Measurements from ENCODE around the gene HNMT. TPM values are rescaled to one million over a fixed set of nuclear protein-coding genes. Genes with fewer than 3 reads are reported as not detected.

Gene HNMT
- total RNA-seq, 1 donor from 2014 or later = 72.7 TPM

DNA sequence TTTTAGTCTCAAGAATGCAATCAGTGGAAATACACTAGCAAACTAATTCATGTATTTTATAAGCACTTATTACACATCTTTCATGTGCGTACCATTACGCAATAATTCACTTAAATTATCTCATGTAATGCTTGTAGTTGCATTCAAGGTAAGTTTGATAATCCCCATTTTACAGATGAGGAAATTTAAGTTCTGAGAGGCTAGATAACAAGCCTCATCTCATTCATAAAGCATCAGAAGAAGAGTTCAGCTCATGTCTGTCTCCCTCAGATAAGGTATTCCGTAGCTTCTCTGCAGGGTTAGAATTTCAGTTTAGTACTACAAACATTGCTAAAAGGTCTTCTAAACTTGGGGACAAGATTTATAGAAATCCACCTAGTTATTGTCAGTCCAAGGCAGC lies 47.8 kb downstream of the HNMT start:
- no peak for DNase-seq (ENCODE audit: low spot score)

DNA sequence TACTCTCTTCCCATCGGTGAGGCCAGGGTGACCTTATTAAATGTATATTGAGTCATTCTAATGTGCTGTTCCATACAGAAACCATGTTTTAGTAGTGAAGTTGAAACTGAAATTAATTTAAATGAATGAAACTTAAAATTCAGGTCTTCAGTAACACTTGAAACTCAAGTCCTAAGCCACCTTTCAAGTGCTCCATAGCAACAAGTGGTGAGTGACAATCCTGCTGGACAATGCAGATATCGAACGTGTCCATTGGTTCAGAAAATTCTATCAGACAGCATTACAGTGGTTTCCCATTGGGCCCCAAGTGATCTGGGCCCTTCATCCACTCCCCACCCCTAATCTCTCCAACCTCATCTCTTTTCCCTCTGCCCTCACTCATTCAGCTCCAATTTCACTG lies 48.7 kb downstream of the HNMT start:
- no peak for DNase-seq (ENCODE audit: low spot score)

GRCh38 chr2:138013639-138014038 lies 49.4 kb downstream of the HNMT start:
- no peak for DNase-seq (ENCODE audit: low spot score)

DNA sequence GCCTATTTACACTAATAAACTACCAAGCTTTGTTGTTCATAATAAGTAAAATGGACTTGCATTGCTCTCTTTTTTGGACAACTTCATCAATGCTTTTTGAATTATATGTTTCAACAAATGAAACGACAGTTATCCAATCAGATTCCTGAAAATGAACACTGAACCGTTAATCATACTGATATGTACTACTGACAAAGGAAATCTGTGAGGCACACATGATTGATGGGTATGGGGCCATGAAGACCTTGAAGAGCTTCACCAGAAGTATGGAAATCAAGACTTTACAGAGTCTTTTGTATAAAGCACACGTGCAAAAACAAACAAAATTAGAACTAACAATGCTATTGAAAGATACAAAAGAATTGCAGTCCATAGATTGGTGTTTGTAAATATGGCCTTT lies 51.2 kb downstream of the HNMT start:
- DNase-seq (ENCODE audit: low spot score) = no peak

DNA sequence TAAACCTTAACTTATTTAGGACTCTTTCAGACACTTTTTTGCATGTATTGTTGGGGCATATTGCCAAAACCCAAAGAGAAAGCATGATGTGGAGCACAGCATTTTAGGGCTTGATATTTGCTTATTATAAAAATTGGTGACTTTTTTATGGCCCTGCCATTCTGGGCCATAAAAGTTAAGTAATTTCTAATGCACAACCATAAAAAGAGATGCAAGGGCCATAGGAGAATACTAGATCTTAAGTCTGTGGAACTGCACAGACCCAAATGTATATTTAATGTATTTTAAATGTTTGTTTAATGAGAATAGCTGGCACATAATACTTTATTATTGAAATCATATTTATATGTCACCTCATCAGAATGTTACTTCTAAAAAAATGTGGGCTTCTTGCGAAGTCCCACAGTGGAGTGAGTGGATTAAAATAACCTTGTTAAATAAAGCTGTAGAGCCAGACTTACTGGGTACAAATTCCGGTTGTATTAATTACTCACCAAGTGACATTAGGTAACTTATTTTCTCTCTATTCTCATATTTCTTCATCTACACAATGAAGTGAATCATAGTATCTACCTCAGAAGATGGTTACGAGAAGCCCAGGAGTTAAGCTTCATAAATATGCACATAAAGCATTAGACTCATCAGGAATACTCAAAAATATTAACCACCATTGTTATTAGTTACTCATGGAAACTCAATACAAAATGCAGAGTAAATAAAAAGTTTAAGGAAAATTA lies 52.2 kb downstream of the HNMT start:
- no peak for DNase-seq (ENCODE audit: low spot score)

GRCh38 chr2:138017824-138018223 lies 53.6 kb downstream of the HNMT start:
- DNase-seq (ENCODE audit: low spot score) = no peak

- peak; percentile 51 for DNase-seq (ENCODE audit: low spot score)
Measured at GRCh38 chr2:138018866-138019688, 54.8 kb downstream of the HNMT start.

- no peak for DNase-seq (ENCODE audit: low spot score)
Measured at GRCh38 chr2:138020432-138020831, 56.2 kb downstream of the HNMT start.

- no peak for DNase-seq (ENCODE audit: low spot score)
Measured at GRCh38 chr2:138021154-138021553, 56.9 kb downstream of the HNMT start.

GRCh38 chr2:138023298-138023697 lies 59.0 kb downstream of the HNMT start:
- DNase-seq (ENCODE audit: low spot score) = peak; percentile 72

GRCh38 chr2:138023976-138024375 lies 59.7 kb downstream of the HNMT start:
- no peak for DNase-seq (ENCODE audit: low spot score)

DNA sequence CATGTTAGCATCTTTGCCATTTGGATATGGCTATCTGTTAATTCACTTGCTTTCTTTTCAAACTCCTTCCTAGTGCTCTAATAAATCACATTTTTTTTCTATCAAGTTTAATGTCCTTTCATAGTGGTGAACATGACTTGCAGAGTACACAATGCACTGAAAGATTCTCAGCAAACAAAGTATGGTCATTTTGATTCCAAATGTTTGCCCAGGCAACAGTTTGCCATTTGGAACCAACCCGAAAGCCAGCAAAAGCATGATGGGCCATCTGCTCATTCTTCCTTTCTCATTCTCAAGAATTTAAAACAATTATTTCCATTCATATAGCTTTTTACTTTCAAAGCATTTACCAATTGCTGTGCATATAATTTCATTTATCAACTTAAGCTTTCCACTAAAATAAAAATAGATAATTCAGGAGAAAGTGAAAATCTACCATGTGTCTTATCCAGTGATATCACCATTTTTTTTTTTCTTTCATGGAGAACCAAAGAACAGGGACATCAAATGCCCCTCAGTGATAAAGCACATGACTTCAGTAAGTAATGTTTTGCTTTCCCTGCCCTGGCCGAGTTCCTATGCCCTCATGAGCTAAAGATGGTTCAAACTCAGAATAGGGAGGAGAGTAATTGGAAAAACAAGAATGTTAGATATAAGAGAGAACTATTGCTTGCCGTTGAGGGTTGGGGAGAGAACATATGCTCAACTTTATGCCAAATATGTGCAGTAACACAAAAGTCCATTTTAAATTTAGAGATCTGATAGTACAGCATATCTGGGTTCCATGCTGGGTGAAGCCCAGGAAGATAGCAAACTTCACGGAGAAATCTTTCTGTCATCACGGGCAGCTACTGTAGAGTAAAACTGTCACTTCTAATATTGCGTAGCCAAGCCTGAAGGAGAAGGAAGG lies 62.1 kb downstream of the HNMT start:
- DNase-seq (ENCODE audit: low spot score) = no peak

DNA sequence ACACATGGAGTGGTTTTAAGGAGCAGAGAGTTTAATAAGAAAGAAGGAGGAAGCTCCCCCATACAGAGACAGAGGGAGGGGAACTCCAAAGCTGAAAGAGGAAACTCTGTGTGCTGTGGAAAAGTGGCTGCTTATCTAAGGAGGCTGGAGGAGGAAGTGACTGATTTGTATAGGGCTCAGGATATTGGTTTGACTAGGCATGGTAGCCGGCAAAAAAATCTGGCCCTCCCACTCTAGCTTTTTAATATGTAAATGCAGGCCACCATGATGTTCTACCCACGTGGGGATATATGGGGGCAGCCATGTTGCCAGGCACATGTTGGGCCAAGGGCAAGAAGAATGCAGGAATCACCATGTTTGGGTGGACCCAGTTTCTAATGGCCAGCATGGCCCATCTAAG lies 64.3 kb downstream of the HNMT start:
- peak; percentile 40 for DNase-seq (ENCODE audit: low spot score)

GRCh38 chr2:138029276-138029675 lies 65.0 kb downstream of the HNMT start:
- DNase-seq (ENCODE audit: low spot score) = peak; percentile 17

GRCh38 chr2:138030459-138030858 lies 66.2 kb downstream of the HNMT start:
- no peak for DNase-seq (ENCODE audit: low spot score)

DNA sequence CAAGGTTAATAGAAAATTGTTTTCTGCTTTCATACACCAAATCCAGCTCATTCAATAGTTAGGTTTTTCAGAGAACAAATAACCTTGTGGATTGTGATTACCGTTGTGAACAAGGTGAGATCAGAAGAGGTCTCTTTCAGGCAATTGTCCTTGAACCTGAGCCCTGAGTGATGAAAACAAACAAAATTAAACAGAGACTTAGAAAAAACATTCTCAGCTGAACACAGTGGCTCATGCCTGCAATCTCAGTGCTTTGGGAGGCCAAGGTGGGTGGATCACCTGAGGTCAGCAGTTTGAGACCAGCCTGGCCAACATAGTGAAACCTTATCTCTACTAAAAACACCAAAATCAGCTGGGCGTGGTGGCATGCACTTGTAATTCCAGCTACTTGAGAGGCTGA lies 68.1 kb downstream of the HNMT start:
- DNase-seq (ENCODE audit: low spot score) = no peak

DNA sequence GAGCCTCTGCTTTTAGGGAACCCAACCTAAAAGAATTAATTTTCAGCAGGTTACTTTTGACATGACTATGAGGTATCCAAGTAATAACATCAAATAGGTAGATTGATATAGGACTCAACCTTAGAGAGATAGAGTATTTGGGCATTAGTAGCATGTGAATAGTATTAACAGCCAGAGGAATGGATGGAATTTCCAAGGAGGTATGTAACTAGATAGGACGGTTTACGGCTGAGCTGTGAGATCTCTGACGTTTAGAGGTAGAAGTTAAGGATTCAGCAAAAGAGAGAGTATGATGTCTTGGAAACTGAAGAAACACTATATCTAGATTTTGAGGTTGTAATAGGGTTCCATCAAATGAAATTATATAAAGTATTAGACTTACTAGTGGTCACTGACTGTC lies 70.3 kb downstream of the HNMT start:
- DNase-seq (ENCODE audit: low spot score) = no peak

DNA sequence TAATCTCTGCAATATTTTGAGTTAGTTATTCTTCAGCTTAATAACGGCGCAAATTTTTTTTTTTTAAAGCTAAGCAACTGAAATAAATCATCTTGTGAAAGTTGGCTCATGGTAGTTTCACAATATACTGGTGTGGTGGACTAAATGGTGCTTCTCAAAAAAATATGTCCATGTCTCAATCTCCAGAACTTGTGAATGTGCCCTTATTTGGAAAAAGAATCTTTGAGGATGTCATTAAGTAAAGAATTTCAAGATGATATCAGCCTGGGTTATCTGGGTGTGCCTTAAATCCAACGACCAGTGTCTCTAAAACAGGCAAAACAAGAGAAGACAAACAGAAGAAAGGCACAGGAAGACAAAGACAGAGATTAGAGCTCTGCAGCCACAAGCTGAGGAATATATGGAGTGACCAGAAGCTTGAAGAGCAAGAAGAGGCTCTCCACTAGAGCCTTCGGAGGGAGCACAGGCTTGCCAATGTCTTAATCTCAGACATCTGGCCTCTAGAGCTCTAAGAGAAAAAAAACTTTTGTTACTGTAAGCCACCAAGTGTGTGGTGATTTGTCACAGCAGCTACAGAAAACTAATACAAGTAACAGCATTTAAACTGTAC lies 71.4 kb downstream of the HNMT start:
- peak; percentile 40 for DNase-seq (ENCODE audit: low spot score)

DNA sequence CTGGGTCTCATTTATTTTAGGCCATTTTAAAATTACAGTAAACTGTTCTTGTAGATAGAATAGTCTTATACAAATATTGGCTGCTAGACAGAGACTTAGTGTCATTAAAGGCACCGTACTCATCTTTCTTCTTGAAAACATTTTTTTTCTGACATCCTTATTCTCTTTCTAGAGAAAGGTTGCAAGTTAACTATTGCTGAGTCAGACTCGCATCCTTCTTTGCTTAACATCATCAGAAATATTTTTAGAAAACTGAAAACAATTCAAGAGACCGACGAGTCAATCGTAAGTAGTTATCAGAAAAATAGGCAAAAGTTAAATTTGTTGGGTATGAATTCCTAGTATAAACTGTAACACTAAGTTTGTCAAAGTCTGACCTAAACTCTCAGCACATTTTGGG lies 72.2 kb downstream of the HNMT start:
- DNase-seq (ENCODE audit: low spot score) = no peak

GRCh38 chr2:138037090-138037489 lies 72.8 kb downstream of the HNMT start:
- DNase-seq (ENCODE audit: low spot score) = no peak

GRCh38 chr2:138040616-138041015 lies 76.3 kb downstream of the HNMT start:
- DNase-seq (ENCODE audit: low spot score) = no peak

DNA sequence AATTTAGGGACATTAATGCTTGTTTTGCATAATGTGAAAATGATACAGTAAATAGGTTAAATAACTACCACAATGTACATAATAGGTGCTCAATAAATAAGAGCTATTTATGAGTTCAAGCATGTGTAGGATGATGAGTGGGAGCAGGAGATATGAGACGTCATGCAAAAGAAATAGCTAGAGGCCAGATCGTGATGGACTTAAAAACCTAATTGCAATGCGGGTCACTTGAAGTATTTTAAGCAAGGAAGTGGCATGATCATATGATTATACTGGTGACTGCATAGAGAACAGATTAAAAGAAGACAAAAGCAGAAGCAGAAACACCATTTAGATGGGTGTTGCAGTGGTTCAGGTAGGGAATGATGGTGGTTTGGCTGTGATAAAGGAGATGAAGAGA lies 78.0 kb downstream of the HNMT start:
- DNase-seq (ENCODE audit: low spot score) = no peak

Data from umbilical cord (tissue), 2 donors.